IMR-90 (cell line): Measurements from ENCODE around the gene SLIT3. TPM values are rescaled to one million over a fixed set of nuclear protein-coding genes. Genes with fewer than 3 reads are reported as not detected.

Experiments
- ATAC-seq: fragments of 200-7000 bp; cut with Tn5 transposase; 2 replicates; pipeline ENCODE4 v1.9.1; 2020; ENCODE audit warnings: low read depth, mild to moderate bottlenecking, moderate library complexity
- BruUV-seq: library from RNA; stranded (reverse); fragments of 400-500 nt; replicated peaks from 2 replicates; lab custom pipeline; 2021; lab: Mats Ljungman, UMichigan
- CTCF ChIA-PET: fragments of 300-600 bp; formaldehyde crosslinking; extraction: SDS; loops from one replicate; lab custom pipeline; 2021; ENCODE audit warnings: antibody characterized with exemption; lab: Yijun Ruan, JAX
- POLR2A ChIA-PET: fragments of 300-600 bp; sonication (Branson Sonifier 250); formaldehyde crosslinking; loops from one replicate; lab custom pipeline; 2022; ENCODE audit warnings: antibody characterized with exemption; ENCODE audit not compliant: unreplicated experiment; lab: Charles Lee
- DNase-seq: peaks from one replicate; pipeline ENCODE4 v3.0.0; 2013
- H2AFZ ChIP-seq: replicated peaks from 2 replicates; pipeline ENCODE3; 2013; ENCODE audit warnings: low read length, mild to moderate bottlenecking; ENCODE audit not compliant: poor library complexity
- H2AK5ac ChIP-seq: 2 replicates; pipeline ENCODE4 v1.6.1; 2013; ENCODE audit warnings: low read depth, low read length, inconsistent platforms
- H2AK9ac ChIP-seq: replicated peaks from 2 replicates; pipeline ENCODE3; 2013; ENCODE audit warnings: mild to moderate bottlenecking, low read depth, low read length, moderate library complexity; ENCODE audit not compliant: poor library complexity
- H2BK120ac ChIP-seq: 2 replicates; pipeline ENCODE4 v1.6.1; 2013; ENCODE audit warnings: low read depth, low read length, inconsistent platforms
- H2BK15ac ChIP-seq: 3 replicates; pipeline ENCODE4 v1.6.1; 2013; ENCODE audit warnings: low read depth, low read length, inconsistent platforms
- H2BK20ac ChIP-seq: 2 replicates; pipeline ENCODE4 v1.6.1; 2013; ENCODE audit warnings: low read depth, mild to moderate bottlenecking, inconsistent platforms, low read length, moderate library complexity
- H2BK5ac ChIP-seq: 2 replicates; pipeline ENCODE4 v1.6.1; 2013; ENCODE audit warnings: mild to moderate bottlenecking, low read depth, low read length, inconsistent platforms; ENCODE audit not compliant: poor library complexity, severe bottlenecking
- H3K14ac ChIP-seq: replicated peaks from 2 replicates; pipeline ENCODE4 v1.6.1; 2013; ENCODE audit warnings: low read depth, low read length, inconsistent platforms
- H3K18ac ChIP-seq: 2 replicates; pipeline ENCODE4 v1.6.1; 2013; ENCODE audit warnings: low read depth, low read length, control low read depth
- H3K23ac ChIP-seq: 2 replicates; pipeline ENCODE4 v1.6.1; 2013; ENCODE audit warnings: low read depth, low read length, inconsistent platforms
- H3K27ac ChIP-seq: 2 replicates; pipeline ENCODE4 v1.5.1; 2013; ENCODE audit warnings: mild to moderate bottlenecking, control low read depth, low read length; ENCODE audit not compliant: insufficient read depth
- H3K27me3 ChIP-seq: 2 replicates; pipeline ENCODE4 v1.6.1; 2013; ENCODE audit warnings: low read length; ENCODE audit not compliant: control insufficient read depth, insufficient read depth
- H3K36me3 ChIP-seq: 2 replicates; pipeline ENCODE4 v1.6.1; 2013; ENCODE audit warnings: low read length, mixed read lengths; ENCODE audit not compliant: control insufficient read depth, insufficient read depth
- H3K4ac ChIP-seq: 2 replicates; pipeline ENCODE4 v1.6.1; 2013; ENCODE audit warnings: low read depth, low read length, inconsistent platforms
- H3K4me1 ChIP-seq: 2 replicates; pipeline ENCODE4 v1.6.1; 2013; ENCODE audit warnings: low read length, mixed read lengths; ENCODE audit not compliant: control insufficient read depth, insufficient read depth
- H3K4me2 ChIP-seq: 2 replicates; pipeline ENCODE4 v1.6.1; 2013; ENCODE audit warnings: low read depth, mild to moderate bottlenecking, control low read depth, low read length, moderate library complexity
- H3K4me3 ChIP-seq: 2 replicates; pipeline ENCODE4 v1.5.1; 2013; ENCODE audit warnings: low read depth, mild to moderate bottlenecking, control low read depth, low read length, moderate library complexity; ENCODE audit not compliant: insufficient read depth
- H3K56ac ChIP-seq: 2 replicates; pipeline ENCODE4 v1.6.1; 2013; ENCODE audit warnings: low read length, inconsistent platforms; ENCODE audit not compliant: insufficient read depth; ENCODE audit errors: extremely low read depth
- H3K79me1 ChIP-seq, 2 experiments: 2 replicates each; pipeline ENCODE4 v1.6.1; 2013; ENCODE audit warnings: low read length in 2 of 2, inconsistent platforms in 1 of 2, low read depth in 1 of 2
- H3K9ac ChIP-seq: 2 replicates; pipeline ENCODE4 v1.6.1; 2013; ENCODE audit warnings: low read depth, low read length, control low read depth
- H3K9me1 ChIP-seq: 2 replicates; pipeline ENCODE4 v1.6.1; 2013; ENCODE audit warnings: low read length, inconsistent platforms; ENCODE audit not compliant: insufficient read depth
- H3K9me3 ChIP-seq: 2 replicates; pipeline ENCODE4 v1.6.1; 2013; ENCODE audit warnings: low read length; ENCODE audit not compliant: control insufficient read depth, insufficient read depth
- H4K20me1 ChIP-seq: 2 replicates; pipeline ENCODE4 v1.6.1; 2013; ENCODE audit warnings: low read length, inconsistent platforms; ENCODE audit not compliant: insufficient read depth
- H4K5ac ChIP-seq: 2 replicates; pipeline ENCODE4 v1.6.1; 2013; ENCODE audit warnings: mild to moderate bottlenecking, low read depth, low read length, control low read depth
- H4K8ac ChIP-seq, 2 experiments: 2 replicates each; pipeline ENCODE4 v1.6.1; 2013; ENCODE audit warnings: low read depth in 2 of 2, low read length in 2 of 2, control low read depth in 1 of 2, inconsistent platforms in 1 of 2
- H4K91ac ChIP-seq: 2 replicates; pipeline ENCODE4 v1.6.1; 2013; ENCODE audit warnings: low read depth, low read length, inconsistent platforms; ENCODE audit not compliant: insufficient read depth
- BHLHE40 ChIP-seq: fragments of 150-350 bp; IDR thresholded peaks from 2 replicates; pipeline ENCODE4 v1.6.1; 2016; ENCODE audit warnings: mild to moderate bottlenecking, low read depth, low read length
- CEBPB ChIP-seq: IDR thresholded peaks from 2 replicates; pipeline ENCODE4 v1.6.1; 2012; ENCODE audit warnings: low read depth, low read length, improper control_type of control experiment
- CHD1 ChIP-seq: IDR thresholded peaks from 2 replicates; pipeline ENCODE4 v1.6.1; 2012; ENCODE audit warnings: low read depth, low read length, improper control_type of control experiment
- CTCF ChIP-seq: conservative IDR thresholded peaks from 2 replicates; pipeline ENCODE4 v1.5.1; 2012; ENCODE audit warnings: mild to moderate bottlenecking, low read depth, low read length, improper control_type of control experiment
- ELK1 ChIP-seq: fragments of 150-350 bp; IDR thresholded peaks from 2 replicates; pipeline ENCODE4 v1.6.1; 2016; ENCODE audit warnings: low read depth, mild to moderate bottlenecking, low read length, moderate library complexity, borderline replicate concordance
- FOS ChIP-seq: fragments of 150-350 bp; IDR thresholded peaks from 2 replicates; pipeline ENCODE4 v1.6.1; 2016; ENCODE audit warnings: low read depth, low read length
- MAFK ChIP-seq: IDR thresholded peaks from 2 replicates; pipeline ENCODE4 v1.6.1; 2012; ENCODE audit warnings: low read depth, low read length, improper control_type of control experiment
- MAZ ChIP-seq: IDR thresholded peaks from 2 replicates; pipeline ENCODE4 v1.6.1; 2012; ENCODE audit warnings: low read depth, mild to moderate bottlenecking, low read length, improper control_type of control experiment, moderate library complexity, borderline replicate concordance
- MXI1 ChIP-seq: IDR thresholded peaks from 2 replicates; pipeline ENCODE4 v1.6.1; 2012; ENCODE audit warnings: low read depth, mild to moderate bottlenecking, low read length, moderate library complexity, borderline replicate concordance
- NFE2L2 ChIP-seq: fragments of 150-350 bp; IDR thresholded peaks from 2 replicates; pipeline ENCODE4 v1.6.1; 2016; ENCODE audit warnings: low read depth, mild to moderate bottlenecking, low read length
- POLR2A ChIP-seq: IDR thresholded peaks from 2 replicates; pipeline ENCODE4 v1.6.1; 2012; ENCODE audit warnings: mild to moderate bottlenecking, low read depth, low read length
- RAD21 ChIP-seq: IDR thresholded peaks from 2 replicates; pipeline ENCODE4 v1.6.1; 2012; ENCODE audit warnings: low read length, improper control_type of control experiment
- RCOR1 ChIP-seq: IDR thresholded peaks from 2 replicates; pipeline ENCODE4 v1.6.1; 2012; ENCODE audit warnings: mild to moderate bottlenecking, low read length, improper control_type of control experiment; ENCODE audit not compliant: insufficient replicate concordance
- RFX5 ChIP-seq: IDR thresholded peaks from 2 replicates; pipeline ENCODE4 v1.8.0; 2012; ENCODE audit warnings: low read depth, mild to moderate bottlenecking, low read length, moderate library complexity
- SMC3 ChIP-seq: fragments of 150-350 bp; IDR thresholded peaks from 2 replicates; pipeline ENCODE4 v1.6.1; 2016; ENCODE audit warnings: low read depth, mild to moderate bottlenecking, antibody characterized with exemption, low read length, moderate library complexity
- USF2 ChIP-seq: fragments of 150-350 bp; IDR thresholded peaks from 2 replicates; pipeline ENCODE4 v1.6.1; 2017; ENCODE audit warnings: mild to moderate bottlenecking, antibody characterized with exemption, low read length, low read depth
- WGBS, 2 experiments: methylation state at CpG; one replicate each; pipeline versions ENCODE4 v1.1.5 to v1.1.7; 2013; ENCODE audit warnings: missing lambda C conversion rate in 2 of 2; ENCODE audit not compliant: insufficient read length in 1 of 2; ENCODE audit errors: extremely low coverage in 2 of 2; 5-methylcytosine and 5-hydroxymethylcytosine counted together
- dilution Hi-C: fragments of 300-500 bp; cut with HindIII; formaldehyde crosslinking; loops from one replicate; pipeline ENCODE4 v1.14.3; 2018; ENCODE audit warnings: low sequenced_read_pairs; ENCODE audit not compliant: unreplicated experiment
- in situ Hi-C: fragments of 300-500 bp; cut with MboI; formaldehyde crosslinking; loops from 3 replicates; pipeline ENCODE4 v1.14.3; 2019; ENCODE audit warnings: low sequenced_read_pairs, inconsistent platforms, mixed read lengths
- intact Hi-C: fragments of 100-400 bp; cut with micrococcal nuclease; formaldehyde crosslinking; loops from 2 replicates; pipeline ENCODE4 v1.10.0; 2022
- polyA plus RNA-seq, 3 experiments: library from polyadenylated mRNA; depleted of rRNA; stranded (reverse); fragments of >200 nt; gene quantifications; 2 replicates each; pipeline ENCODE4 v1.2.3, GENCODE V29; 2012; ENCODE audit warnings: low replicate concordance in 1 of 3
- total RNA-seq: library from RNA; depleted of rRNA; stranded (reverse); fragments of >200 nt; gene quantifications from 2 replicates; pipeline ENCODE4 v1.2.3, GENCODE V29; 2012

The SLIT3 gene
- total and polyA plus RNA-seq, 2 of the 4 experiments (the other 2 are of a cell fraction), result 0.18 to 0.50 TPM

GRCh38 chr5:169029037-169029436, 271.9 kb downstream of the SLIT3 start:
- ChIA-PET POLR2A (no interaction called here), CTCF (no interaction called here)
- Histone ChIP-seq H3K9ac (no peak overlapping the region), H2BK5ac (no peak overlapping the region), H3K18ac (no peak overlapping the region), H3K9me3 (no peaks in the 10 kb centered on the region), H3K4me3 (no peak overlapping the region), H4K20me1 (no peaks in the 10 kb centered on the region), H3K27ac (no peak overlapping the region), H2BK15ac (no peak overlapping the region), H4K8ac (no peak overlapping the region), H2BK120ac (no peak overlapping the region), H2BK20ac (no peak overlapping the region), H2AFZ (no peak overlapping the region), H3K4ac (no peak overlapping the region), H3K4me2 (no peak overlapping the region), H3K56ac (no peak overlapping the region), H4K5ac (no peak overlapping the region), H3K27me3 (no peaks in the 10 kb centered on the region), H3K79me1 (no peaks in the 10 kb centered on the region), H3K23ac (no peak overlapping the region), H3K14ac (no peak overlapping the region), H3K36me3 (no peaks in the 10 kb centered on the region), H2AK9ac (no peak overlapping the region), H3K9me1 (no peaks in the 10 kb centered on the region), H2AK5ac (no peak overlapping the region), H4K91ac (no peak overlapping the region), H3K4me1 (0 out of 2 replicates have a peak, but pooled peaks cover 1% of the 10 kb centered on the region)
- dilution Hi-C loops (no loop called here), intact Hi-C loops (no loop called here), in situ Hi-C loops (no loop called here)
- no TSS peak for BruUV-seq
- TF ChIP-seq MAZ (no peak), CEBPB (no peak), ELK1 (no peak), RFX5 (no peak), RCOR1 (no peak), CTCF (no peak), POLR2A (no peak), MXI1 (no peak), RAD21 (no peak), FOS (no peak), BHLHE40 (no peak), NFE2L2 (no peak), CHD1 (no peak), MAFK (no peak), SMC3 (no peak), USF2 (no peak)
- ATAC-seq (no peak), DNase-seq (no peak)
- WGBS, 2 experiments, result no CpG with 5 or more reads among the region's 3 CpGs
